GM23338 (cell line): ENCODE data around the gene ZNRF1.
A peak's percentile ranks its signal among the peaks of the same experiment; 100 is the strongest.

Source experiments
- CREB1 ChIP-seq: fragments of 250-450 bp; sonication (Bioruptor Pico); IDR thresholded peaks from 2 replicates; pipeline ENCODE4 v1.5.0; 2020; ENCODE audit warnings: low read depth, mild to moderate bottlenecking, moderate library complexity
- EZH2 ChIP-seq: fragments of 200-600 bp; sonication (generic); IDR thresholded peaks from one replicate; pipeline ENCODE4 v1.8.0; 2017; ENCODE audit warnings: antibody characterized with exemption, mild to moderate bottlenecking, low read depth; ENCODE audit not compliant: unreplicated experiment
- EZH2phosphoT487 ChIP-seq: fragments of 200-600 bp; sonication (generic); IDR thresholded peaks from one replicate; pipeline ENCODE4 v1.8.1; 2018; ENCODE audit warnings: antibody characterized with exemption; ENCODE audit not compliant: unreplicated experiment
- JUNB ChIP-seq: IDR thresholded peaks from one replicate; pipeline ENCODE4 v1.6.1; 2016; ENCODE audit warnings: antibody characterized with exemption; ENCODE audit not compliant: unreplicated experiment
- NANOG ChIP-seq: IDR thresholded peaks from 2 replicates; pipeline ENCODE4 v1.6.1; 2016; ENCODE audit warnings: antibody characterized with exemption, borderline replicate concordance
- POLR2AphosphoS5 ChIP-seq: IDR thresholded peaks from 2 replicates; pipeline ENCODE4 v1.6.1; 2016; ENCODE audit warnings: antibody characterized with exemption, low read depth
- STAT1 ChIP-seq: IDR thresholded peaks from one replicate; pipeline ENCODE4 v1.6.1; 2016; ENCODE audit warnings: antibody characterized with exemption; ENCODE audit not compliant: unreplicated experiment
- ZNF114 ChIP-seq: fragments of 250-450 bp; sonication (Bioruptor Pico); IDR thresholded peaks from 2 replicates; pipeline ENCODE4 v1.5.0; 2020; ENCODE audit warnings: mild to moderate bottlenecking, moderate library complexity
- ZNF331 ChIP-seq: fragments of 250-450 bp; sonication (Bioruptor Pico); IDR thresholded peaks from 2 replicates; pipeline ENCODE4 v1.5.0; 2020; ENCODE audit warnings: low read depth, mild to moderate bottlenecking, moderate library complexity
- TF ChIP-seq, protein P1 (sequence below): IDR thresholded peaks from one replicate; pipeline ENCODE4 v1.6.1; 2018; ENCODE audit warnings: antibody characterized with exemption; ENCODE audit not compliant: unreplicated experiment
- TF ChIP-seq, protein P2 (sequence below), 2 experiments: fragments of 200-600 bp in 1 of 2; sonication (generic) in 1 of 2; conservative IDR thresholded peaks; 2 replicates each; pipeline versions ENCODE4 v1.5.1 to v1.6.1; 2016 to 2017; ENCODE audit warnings: antibody characterized with exemption in 2 of 2, low read depth in 2 of 2, mild to moderate bottlenecking in 2 of 2, moderate library complexity in 1 of 2
- TF ChIP-seq, protein P3 (sequence below): fragments of 250-450 bp; sonication (Bioruptor Pico); IDR thresholded peaks from 2 replicates; pipeline ENCODE4 v1.5.0; 2020; ENCODE audit warnings: mild to moderate bottlenecking, moderate library complexity
- TF ChIP-seq, protein P4 (sequence below): IDR thresholded peaks from 2 replicates; pipeline ENCODE4 v1.6.1; 2016; ENCODE audit warnings: antibody characterized with exemption

DNA sequence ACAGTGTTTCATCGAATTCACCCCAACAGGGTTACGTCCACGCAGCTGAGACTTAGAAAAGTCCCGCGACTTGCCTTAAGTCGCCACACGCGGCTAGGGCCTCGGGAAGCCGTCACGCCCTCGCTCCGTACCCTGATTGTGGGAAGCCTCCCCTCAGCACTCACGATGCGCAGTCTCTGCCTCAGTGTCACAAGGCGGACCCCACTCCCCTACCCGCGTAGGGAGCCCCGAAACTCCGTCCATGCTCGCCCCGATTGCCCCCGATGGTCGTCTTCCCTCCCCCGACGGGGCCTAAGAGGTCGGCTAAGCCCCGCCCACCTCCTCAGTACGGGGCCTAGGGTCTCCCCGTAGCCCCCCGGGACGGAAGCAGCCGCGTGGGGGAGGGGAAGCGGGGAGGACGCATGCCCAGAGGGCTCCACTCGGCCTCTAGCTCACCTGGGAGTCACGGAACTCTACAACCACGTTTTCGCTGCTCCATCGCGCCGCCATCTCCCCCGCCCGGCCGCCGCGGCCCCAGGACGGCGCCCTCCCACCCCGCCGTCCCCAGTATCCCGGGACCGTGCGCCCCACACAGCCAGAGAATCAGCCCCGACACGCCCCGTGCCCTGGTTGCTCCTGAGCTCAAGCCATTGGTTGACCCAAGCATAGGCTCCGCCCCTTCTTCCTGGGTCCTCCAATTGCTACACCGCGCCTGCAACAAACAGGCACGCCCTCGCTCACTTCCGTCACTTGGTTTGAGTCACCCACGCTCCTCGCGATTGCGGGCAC lies 14.1 kb upstream of the ZNRF1 start, which contains the start of gene WDR59:
- TF ChIP-seq, protein P1, sequence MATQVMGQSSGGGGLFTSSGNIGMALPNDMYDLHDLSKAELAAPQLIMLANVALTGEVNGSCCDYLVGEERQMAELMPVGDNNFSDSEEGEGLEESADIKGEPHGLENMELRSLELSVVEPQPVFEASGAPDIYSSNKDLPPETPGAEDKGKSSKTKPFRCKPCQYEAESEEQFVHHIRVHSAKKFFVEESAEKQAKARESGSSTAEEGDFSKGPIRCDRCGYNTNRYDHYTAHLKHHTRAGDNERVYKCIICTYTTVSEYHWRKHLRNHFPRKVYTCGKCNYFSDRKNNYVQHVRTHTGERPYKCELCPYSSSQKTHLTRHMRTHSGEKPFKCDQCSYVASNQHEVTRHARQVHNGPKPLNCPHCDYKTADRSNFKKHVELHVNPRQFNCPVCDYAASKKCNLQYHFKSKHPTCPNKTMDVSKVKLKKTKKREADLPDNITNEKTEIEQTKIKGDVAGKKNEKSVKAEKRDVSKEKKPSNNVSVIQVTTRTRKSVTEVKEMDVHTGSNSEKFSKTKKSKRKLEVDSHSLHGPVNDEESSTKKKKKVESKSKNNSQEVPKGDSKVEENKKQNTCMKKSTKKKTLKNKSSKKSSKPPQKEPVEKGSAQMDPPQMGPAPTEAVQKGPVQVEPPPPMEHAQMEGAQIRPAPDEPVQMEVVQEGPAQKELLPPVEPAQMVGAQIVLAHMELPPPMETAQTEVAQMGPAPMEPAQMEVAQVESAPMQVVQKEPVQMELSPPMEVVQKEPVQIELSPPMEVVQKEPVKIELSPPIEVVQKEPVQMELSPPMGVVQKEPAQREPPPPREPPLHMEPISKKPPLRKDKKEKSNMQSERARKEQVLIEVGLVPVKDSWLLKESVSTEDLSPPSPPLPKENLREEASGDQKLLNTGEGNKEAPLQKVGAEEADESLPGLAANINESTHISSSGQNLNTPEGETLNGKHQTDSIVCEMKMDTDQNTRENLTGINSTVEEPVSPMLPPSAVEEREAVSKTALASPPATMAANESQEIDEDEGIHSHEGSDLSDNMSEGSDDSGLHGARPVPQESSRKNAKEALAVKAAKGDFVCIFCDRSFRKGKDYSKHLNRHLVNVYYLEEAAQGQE = no peak
- TF ChIP-seq, protein P2, sequence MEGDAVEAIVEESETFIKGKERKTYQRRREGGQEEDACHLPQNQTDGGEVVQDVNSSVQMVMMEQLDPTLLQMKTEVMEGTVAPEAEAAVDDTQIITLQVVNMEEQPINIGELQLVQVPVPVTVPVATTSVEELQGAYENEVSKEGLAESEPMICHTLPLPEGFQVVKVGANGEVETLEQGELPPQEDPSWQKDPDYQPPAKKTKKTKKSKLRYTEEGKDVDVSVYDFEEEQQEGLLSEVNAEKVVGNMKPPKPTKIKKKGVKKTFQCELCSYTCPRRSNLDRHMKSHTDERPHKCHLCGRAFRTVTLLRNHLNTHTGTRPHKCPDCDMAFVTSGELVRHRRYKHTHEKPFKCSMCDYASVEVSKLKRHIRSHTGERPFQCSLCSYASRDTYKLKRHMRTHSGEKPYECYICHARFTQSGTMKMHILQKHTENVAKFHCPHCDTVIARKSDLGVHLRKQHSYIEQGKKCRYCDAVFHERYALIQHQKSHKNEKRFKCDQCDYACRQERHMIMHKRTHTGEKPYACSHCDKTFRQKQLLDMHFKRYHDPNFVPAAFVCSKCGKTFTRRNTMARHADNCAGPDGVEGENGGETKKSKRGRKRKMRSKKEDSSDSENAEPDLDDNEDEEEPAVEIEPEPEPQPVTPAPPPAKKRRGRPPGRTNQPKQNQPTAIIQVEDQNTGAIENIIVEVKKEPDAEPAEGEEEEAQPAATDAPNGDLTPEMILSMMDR (conservative IDR thresholded peaks at IDR 0.05; ENCODE audit: low read depth in 2 of 2) = no peak
- TF ChIP-seq POLR2AphosphoS5 (peak; percentile 86), EZH2 (no peak), EZH2phosphoT487 (no peak), CREB1 (peak; percentile 58), JUNB (no peak), STAT1 (no peak), NANOG (no peak), ZNF331 (CRISPR knock-in tag) (no peak), ZNF114 (CRISPR knock-in tag) (no peak)
- TF ChIP-seq, protein P3, sequence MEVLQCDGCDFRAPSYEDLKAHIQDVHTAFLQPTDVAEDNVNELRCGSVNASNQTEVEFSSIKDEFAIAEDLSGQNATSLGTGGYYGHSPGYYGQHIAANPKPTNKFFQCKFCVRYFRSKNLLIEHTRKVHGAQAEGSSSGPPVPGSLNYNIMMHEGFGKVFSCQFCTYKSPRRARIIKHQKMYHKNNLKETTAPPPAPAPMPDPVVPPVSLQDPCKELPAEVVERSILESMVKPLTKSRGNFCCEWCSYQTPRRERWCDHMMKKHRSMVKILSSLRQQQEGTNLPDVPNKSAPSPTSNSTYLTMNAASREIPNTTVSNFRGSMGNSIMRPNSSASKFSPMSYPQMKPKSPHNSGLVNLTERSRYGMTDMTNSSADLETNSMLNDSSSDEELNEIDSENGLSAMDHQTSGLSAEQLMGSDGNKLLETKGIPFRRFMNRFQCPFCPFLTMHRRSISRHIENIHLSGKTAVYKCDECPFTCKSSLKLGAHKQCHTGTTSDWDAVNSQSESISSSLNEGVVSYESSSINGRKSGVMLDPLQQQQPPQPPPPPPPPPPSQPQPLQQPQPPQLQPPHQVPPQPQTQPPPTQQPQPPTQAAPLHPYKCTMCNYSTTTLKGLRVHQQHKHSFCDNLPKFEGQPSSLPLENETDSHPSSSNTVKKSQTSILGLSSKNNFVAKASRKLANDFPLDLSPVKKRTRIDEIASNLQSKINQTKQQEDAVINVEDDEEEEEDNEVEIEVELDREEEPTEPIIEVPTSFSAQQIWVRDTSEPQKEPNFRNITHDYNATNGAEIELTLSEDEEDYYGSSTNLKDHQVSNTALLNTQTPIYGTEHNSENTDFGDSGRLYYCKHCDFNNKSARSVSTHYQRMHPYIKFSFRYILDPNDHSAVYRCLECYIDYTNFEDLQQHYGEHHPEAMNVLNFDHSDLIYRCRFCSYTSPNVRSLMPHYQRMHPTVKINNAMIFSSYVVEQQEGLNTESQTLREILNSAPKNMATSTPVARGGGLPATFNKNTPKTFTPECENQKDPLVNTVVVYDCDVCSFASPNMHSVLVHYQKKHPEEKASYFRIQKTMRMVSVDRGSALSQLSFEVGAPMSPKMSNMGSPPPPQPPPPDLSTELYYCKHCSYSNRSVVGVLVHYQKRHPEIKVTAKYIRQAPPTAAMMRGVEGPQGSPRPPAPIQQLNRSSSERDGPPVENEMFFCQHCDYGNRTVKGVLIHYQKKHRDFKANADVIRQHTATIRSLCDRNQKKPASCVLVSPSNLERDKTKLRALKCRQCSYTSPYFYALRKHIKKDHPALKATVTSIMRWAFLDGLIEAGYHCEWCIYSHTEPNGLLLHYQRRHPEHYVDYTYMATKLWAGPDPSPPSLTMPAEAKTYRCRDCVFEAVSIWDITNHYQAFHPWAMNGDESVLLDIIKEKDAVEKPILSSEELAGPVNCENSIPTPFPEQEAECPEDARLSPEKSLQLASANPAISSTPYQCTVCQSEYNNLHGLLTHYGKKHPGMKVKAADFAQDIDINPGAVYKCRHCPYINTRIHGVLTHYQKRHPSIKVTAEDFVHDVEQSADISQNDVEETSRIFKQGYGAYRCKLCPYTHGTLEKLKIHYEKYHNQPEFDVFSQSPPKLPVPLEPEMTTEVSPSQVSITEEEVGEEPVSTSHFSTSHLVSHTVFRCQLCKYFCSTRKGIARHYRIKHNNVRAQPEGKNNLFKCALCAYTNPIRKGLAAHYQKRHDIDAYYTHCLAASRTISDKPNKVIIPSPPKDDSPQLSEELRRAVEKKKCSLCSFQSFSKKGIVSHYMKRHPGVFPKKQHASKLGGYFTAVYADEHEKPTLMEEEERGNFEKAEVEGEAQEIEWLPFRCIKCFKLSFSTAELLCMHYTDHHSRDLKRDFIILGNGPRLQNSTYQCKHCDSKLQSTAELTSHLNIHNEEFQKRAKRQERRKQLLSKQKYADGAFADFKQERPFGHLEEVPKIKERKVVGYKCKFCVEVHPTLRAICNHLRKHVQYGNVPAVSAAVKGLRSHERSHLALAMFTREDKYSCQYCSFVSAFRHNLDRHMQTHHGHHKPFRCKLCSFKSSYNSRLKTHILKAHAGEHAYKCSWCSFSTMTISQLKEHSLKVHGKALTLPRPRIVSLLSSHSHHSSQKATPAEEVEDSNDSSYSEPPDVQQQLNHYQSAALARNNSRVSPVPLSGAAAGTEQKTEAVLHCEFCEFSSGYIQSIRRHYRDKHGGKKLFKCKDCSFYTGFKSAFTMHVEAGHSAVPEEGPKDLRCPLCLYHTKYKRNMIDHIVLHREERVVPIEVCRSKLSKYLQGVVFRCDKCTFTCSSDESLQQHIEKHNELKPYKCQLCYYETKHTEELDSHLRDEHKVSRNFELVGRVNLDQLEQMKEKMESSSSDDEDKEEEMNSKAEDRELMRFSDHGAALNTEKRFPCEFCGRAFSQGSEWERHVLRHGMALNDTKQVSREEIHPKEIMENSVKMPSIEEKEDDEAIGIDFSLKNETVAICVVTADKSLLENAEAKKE (CRISPR knock-in tag) = no peak
- TF ChIP-seq, protein P4, sequence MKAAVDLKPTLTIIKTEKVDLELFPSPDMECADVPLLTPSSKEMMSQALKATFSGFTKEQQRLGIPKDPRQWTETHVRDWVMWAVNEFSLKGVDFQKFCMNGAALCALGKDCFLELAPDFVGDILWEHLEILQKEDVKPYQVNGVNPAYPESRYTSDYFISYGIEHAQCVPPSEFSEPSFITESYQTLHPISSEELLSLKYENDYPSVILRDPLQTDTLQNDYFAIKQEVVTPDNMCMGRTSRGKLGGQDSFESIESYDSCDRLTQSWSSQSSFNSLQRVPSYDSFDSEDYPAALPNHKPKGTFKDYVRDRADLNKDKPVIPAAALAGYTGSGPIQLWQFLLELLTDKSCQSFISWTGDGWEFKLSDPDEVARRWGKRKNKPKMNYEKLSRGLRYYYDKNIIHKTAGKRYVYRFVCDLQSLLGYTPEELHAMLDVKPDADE = peak; percentile 79; the same call in 1 of the 2 replicates
